ENCODE results near the gene CLASP1.

DNA sequence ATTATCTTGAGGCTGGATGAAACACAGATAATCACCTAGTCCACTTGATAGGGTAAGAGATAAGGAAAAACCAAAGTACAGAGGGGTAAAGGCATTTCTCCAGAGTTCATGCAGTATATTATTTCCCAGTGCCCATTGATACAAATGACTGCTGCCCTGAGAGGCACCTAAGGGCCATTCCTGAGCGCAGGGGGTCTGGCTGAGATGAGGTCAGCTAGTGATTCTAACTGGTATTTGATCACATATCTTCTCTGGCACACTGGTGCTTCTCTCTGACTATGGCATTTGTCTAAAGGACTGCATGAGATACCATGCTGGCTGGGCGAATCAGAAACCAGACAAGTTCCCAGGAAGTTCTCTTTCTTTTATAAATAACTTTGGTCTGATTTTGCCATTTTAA is 291.0 kb downstream of the CLASP1 start:
- TF ChIP-seq, protein P1, sequence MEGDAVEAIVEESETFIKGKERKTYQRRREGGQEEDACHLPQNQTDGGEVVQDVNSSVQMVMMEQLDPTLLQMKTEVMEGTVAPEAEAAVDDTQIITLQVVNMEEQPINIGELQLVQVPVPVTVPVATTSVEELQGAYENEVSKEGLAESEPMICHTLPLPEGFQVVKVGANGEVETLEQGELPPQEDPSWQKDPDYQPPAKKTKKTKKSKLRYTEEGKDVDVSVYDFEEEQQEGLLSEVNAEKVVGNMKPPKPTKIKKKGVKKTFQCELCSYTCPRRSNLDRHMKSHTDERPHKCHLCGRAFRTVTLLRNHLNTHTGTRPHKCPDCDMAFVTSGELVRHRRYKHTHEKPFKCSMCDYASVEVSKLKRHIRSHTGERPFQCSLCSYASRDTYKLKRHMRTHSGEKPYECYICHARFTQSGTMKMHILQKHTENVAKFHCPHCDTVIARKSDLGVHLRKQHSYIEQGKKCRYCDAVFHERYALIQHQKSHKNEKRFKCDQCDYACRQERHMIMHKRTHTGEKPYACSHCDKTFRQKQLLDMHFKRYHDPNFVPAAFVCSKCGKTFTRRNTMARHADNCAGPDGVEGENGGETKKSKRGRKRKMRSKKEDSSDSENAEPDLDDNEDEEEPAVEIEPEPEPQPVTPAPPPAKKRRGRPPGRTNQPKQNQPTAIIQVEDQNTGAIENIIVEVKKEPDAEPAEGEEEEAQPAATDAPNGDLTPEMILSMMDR (IDR thresholded peaks at IDR 0.05), result no peak
- TF ChIP-seq POLR2A (IDR thresholded peaks at IDR 0.05), result no peak
